Measurements from ENCODE around the gene ARHGEF1.

- TF ChIP-seq CTCF (IDR thresholded peaks at IDR 0.05; ENCODE audit: insufficient read depth, low read depth, low read length) (no peak), EZH2 (IDR thresholded peaks at IDR 0.05; ENCODE audit: insufficient read depth, low read length) (peak; percentile 6)
Measured at GRCh38 chr19:41915776-41916414, 32.9 kb downstream of the ARHGEF1 start.

Data from astrocyte (in vitro differentiated cells and primary cell).